ENCODE data around the gene CHCHD3. TPM values are rescaled to one million over a fixed set of nuclear protein-coding genes. Genes with fewer than 3 reads are reported as not detected.

Gene CHCHD3
- total RNA-seq, 1 donor from 2014 or later = 107 TPM

DNA sequence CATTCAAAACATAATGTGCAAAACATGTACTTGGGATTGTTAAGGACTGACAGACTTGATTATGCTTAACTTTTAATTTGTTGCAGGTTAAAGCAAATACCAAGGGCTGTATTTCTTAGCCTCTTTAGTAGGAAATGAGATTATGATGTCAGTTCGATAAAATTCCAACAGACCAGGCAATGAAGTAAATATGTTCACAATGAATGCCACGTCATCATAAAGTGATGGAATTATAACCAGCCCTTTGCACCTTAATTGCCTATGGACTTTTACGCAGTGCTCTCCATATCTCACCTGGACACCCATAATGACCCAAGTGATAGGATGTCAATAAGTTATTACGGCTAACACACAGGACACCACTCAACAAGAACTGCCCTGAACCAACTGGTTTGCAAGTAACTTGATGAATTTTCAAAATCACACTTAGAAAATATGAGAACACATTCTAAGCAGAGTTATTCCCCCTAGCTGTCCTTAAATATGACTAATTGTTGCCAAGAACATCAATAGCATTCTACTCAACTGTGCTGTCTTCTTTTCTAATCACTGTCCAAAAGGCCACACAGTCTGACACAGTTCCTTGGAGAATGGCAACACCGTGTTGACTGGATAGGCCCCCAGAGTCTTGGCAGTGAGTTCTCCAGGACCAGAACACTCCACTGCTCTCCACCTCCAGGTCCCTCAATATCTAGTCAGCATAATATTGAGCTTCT, 115.0 kb downstream of the CHCHD3 start:
- H3K4me1 Mint-ChIP-seq = peaks cover 11% of the 10 kb centered on the region
- H3K4me3 Mint-ChIP-seq = no peak overlapping the region
- TF ChIP-seq, protein P1, sequence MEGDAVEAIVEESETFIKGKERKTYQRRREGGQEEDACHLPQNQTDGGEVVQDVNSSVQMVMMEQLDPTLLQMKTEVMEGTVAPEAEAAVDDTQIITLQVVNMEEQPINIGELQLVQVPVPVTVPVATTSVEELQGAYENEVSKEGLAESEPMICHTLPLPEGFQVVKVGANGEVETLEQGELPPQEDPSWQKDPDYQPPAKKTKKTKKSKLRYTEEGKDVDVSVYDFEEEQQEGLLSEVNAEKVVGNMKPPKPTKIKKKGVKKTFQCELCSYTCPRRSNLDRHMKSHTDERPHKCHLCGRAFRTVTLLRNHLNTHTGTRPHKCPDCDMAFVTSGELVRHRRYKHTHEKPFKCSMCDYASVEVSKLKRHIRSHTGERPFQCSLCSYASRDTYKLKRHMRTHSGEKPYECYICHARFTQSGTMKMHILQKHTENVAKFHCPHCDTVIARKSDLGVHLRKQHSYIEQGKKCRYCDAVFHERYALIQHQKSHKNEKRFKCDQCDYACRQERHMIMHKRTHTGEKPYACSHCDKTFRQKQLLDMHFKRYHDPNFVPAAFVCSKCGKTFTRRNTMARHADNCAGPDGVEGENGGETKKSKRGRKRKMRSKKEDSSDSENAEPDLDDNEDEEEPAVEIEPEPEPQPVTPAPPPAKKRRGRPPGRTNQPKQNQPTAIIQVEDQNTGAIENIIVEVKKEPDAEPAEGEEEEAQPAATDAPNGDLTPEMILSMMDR (conservative IDR thresholded peaks at IDR 0.05) = no peak
- H3K27me3 Mint-ChIP-seq (ENCODE audit: low read depth) = no peaks in the 10 kb centered on the region
- H3K36me3 Mint-ChIP-seq (ENCODE audit: low read depth) = no peaks in the 10 kb centered on the region
- DNase-seq (ENCODE audit: low read depth, low spot score) = no peak
- H3K9me3 Mint-ChIP-seq = no peaks in the 10 kb centered on the region
- H3K27ac Mint-ChIP-seq (ENCODE audit: unreplicated experiment) = no peak overlapping the region

DNA sequence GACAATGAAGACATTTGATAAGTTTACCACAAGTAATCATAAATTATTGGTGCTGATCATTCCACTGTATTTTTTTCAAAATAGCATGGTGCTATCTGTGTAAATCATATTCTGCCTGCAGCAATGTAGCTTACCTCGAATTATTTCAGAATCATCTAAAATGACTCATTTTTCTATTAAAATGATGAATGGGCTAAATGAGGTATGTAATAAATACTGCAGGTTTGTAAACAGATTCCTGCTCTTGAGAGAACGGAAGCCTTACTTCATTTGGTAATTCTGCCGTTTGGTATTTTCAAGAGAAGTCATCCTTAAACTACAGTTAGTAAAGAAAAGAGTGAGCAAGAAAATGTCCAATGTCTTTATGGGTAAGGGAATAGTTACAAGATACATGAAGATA, 115.9 kb downstream of the CHCHD3 start:
- Mint-ChIP-seq H3K4me3 (no peak overlapping the region), H3K9me3 (no peaks in the 10 kb centered on the region), H3K4me1 (peaks cover 11% of the 10 kb centered on the region), H3K36me3 (ENCODE audit: low read depth) (no peaks in the 10 kb centered on the region), H3K27ac (ENCODE audit: unreplicated experiment) (no peak overlapping the region), H3K27me3 (ENCODE audit: low read depth) (no peaks in the 10 kb centered on the region)
- TF ChIP-seq, protein P1 (conservative IDR thresholded peaks at IDR 0.05) = no peak
- DNase-seq (ENCODE audit: low read depth, low spot score) = no peak

DNA sequence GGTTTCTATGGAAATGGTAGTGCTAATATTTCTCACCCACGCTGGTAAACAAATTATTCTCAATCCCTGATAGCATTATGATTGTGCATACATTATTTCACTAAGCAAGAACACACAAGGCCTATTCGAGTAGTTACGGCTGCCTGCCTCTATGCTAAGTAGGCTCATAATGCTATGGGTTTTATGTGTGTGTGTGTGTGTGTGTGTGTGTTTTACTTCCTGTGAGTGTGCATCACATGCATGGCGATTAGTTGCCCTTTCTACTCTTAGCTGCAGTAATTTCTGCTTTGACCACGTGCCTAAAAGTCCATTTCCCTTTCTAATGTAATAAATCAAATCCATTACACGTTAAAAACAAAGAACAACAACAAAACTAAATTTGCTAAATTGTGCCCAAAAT, 117.0 kb downstream of the CHCHD3 start:
- TF ChIP-seq, protein P1 (conservative IDR thresholded peaks at IDR 0.05) = no peak
- H3K4me1 Mint-ChIP-seq = peaks cover 11% of the 10 kb centered on the region
- H3K9me3 Mint-ChIP-seq = no peaks in the 10 kb centered on the region
- H3K27me3 Mint-ChIP-seq (ENCODE audit: low read depth) = no peaks in the 10 kb centered on the region
- no peak for DNase-seq (ENCODE audit: low read depth, low spot score)
- H3K27ac Mint-ChIP-seq (ENCODE audit: unreplicated experiment) = no peak overlapping the region
- no peak overlapping the region for H3K4me3 Mint-ChIP-seq
- H3K36me3 Mint-ChIP-seq (ENCODE audit: low read depth) = no peaks in the 10 kb centered on the region

DNA sequence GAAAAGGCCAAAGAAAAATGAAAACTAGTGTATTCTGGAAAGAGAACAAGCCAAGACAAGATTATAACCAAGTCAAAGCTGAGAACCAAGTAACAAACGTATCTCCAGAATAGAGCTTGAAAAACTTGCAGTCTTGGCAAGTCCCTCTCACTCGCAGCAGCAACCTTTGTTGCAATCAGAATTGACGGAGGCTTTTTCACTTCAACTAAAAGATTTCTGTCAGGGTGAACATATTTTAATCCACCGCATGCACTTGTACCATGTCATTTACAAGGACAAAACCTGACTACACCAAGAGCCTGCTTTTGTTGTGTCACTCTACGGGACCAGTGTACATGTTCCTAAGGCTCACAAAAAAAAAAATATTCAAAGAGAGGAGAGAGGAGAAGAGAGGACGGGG, 122.0 kb downstream of the CHCHD3 start:
- TF ChIP-seq, protein P1 (conservative IDR thresholded peaks at IDR 0.05) = no peak
- peaks cover 2% of the 10 kb centered on the region for H3K4me1 Mint-ChIP-seq
- H3K27me3 Mint-ChIP-seq (ENCODE audit: low read depth) = no peaks in the 10 kb centered on the region
- no peak overlapping the region for H3K27ac Mint-ChIP-seq (ENCODE audit: unreplicated experiment)
- no peak overlapping the region for H3K4me3 Mint-ChIP-seq
- no peaks in the 10 kb centered on the region for H3K36me3 Mint-ChIP-seq (ENCODE audit: low read depth)
- no peaks in the 10 kb centered on the region for H3K9me3 Mint-ChIP-seq
- DNase-seq (ENCODE audit: low read depth, low spot score) = no peak

- no peak for DNase-seq (ENCODE audit: low read depth, low spot score)
- H3K4me1 Mint-ChIP-seq = no peaks in the 10 kb centered on the region
- H3K27ac Mint-ChIP-seq (ENCODE audit: unreplicated experiment) = no peak overlapping the region
- H3K36me3 Mint-ChIP-seq (ENCODE audit: low read depth) = no peaks in the 10 kb centered on the region
- TF ChIP-seq, protein P1 (conservative IDR thresholded peaks at IDR 0.05) = no peak
- H3K4me3 Mint-ChIP-seq = no peak overlapping the region
- H3K27me3 Mint-ChIP-seq (ENCODE audit: low read depth) = no peaks in the 10 kb centered on the region
- H3K9me3 Mint-ChIP-seq = peaks cover 3% of the 10 kb centered on the region
Measured at GRCh38 chr7:132956556-132956955, 125.3 kb downstream of the CHCHD3 start.

Data from neural crest cell (in vitro differentiated cells).